Measurements from ENCODE around the gene KCNQ5.
A peak's percentile ranks its signal among the peaks of the same experiment; 100 is the strongest.
"Not testable (repeated sequence)": the region's sequence is repeated elsewhere in the genome, so short reads cannot be mapped to it uniquely, and the experiment has no call there.

Gene KCNQ5

GRCh38 chr6:72950114-72950860 is 328.4 kb downstream of the KCNQ5 start:
- peak; percentile 47 for DNase-seq (ENCODE audit: low read depth)

GRCh38 chr6:72952808-72953630 is 331.2 kb downstream of the KCNQ5 start:
- no peak for DNase-seq (ENCODE audit: low read depth)

GRCh38 chr6:72953971-72954381 is 332.1 kb downstream of the KCNQ5 start:
- no peak for DNase-seq (ENCODE audit: low read depth)

DNA sequence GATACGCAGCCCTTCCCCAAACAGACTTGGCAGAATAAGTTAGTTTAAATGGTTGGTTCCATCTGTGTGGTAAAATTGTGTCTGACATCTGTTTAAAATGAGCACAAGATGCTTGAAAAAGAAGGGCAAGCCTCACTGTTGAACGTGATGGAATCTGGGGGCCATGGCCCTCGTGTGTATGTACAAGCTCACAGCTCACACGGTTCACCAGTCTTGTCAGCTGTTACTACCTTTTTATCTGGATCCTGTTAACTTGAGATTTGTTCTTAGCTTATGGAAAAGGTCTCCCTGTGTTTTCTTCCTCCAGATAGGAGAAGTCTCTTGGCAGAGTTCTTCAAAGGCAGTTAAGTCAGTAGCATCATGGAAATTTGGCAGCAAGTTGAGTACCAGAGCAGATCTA is 332.9 kb downstream of the KCNQ5 start:
- DNase-seq (ENCODE audit: low read depth), result no peak

DNA sequence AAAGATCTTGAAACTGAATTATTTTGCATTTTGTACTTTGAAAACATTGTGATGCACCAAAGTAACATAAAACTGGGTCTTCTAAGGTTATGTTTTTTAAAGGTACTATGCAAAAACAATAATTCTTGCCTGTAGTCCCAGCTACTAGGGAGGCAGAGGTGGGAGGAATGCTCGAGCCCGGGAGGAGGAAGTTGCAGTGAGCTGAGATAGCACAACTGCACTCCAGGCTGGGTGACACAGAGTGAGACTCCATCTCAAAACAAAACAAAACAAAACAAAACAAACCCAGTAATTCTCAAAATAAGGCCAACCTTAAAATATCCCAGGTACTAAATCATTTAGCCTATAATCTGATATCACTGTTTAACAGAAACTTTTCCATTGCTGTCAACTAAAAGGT is 333.8 kb downstream of the KCNQ5 start:
- no peak for DNase-seq (ENCODE audit: low read depth)

DNA sequence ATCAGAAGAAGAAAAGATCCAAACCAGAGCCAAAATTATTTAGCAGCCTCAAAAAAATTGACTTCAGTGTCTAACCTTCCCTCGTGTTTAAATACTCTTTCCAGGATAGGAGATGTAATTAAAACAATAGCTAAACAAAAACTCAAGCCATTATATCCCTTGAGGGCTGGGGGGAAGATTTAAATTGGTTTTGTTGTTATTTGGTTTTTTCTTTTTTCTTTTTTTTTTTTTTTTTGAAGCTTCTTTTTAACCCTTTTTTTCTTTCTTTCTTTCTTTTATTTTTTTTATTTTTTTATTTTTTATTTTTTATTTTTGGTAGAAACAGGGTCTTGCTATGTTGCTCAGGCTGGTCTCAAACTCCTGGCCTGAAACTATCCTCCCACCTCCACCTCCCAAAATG is 334.4 kb downstream of the KCNQ5 start:
- DNase-seq (ENCODE audit: low read depth), result no peak

DNA sequence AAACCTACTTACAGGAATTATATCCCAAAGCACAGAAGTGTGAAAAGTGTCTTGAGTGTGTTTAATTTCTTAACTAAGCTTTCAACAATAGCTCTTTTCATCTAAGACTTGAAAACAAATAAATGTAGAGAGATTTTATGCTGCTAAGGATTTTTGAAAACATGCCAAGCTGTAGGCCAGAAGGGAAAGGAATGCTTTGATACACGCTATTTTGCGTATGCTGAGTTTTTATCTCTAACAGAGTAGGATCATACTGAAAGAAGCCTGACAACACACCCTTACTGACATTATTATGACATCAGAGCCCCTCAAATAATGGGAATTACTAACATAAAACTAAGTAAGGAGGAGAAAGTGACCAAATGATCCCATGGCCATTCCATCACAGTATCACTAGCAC is 338.0 kb downstream of the KCNQ5 start:
- DNase-seq (ENCODE audit: low read depth), result no peak

- no peak for DNase-seq (ENCODE audit: low read depth)
These were observed 342.1 kb downstream of the KCNQ5 start for GRCh38 chr6:72963946-72964345.

GRCh38 chr6:72966628-72967280 is 344.9 kb downstream of the KCNQ5 start:
- DNase-seq (ENCODE audit: low read depth), result no peak

DNA sequence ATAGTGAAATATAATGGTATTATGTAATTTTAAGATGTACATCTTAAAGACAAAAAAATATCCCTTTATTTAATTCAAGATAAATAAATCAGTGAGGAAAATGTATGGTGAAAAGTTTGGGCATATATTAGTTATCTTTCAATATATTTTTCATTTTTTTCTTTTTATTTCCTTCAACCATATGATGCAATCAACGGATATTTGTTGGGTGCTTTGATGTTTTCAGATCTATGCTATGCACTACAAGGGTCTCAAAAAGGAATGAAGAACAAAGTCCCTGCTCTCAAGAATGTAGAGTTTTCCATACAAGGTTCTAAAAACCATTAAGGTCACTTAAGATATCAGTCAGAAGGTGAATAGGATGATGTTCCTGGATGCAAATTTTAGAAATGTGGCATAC is 345.5 kb downstream of the KCNQ5 start:
- DNase-seq (ENCODE audit: low read depth), result no peak

- DNase-seq (ENCODE audit: low read depth), result no peak
These were observed 346.8 kb downstream of the KCNQ5 start for GRCh38 chr6:72968704-72969103.

- DNase-seq (ENCODE audit: low read depth), result no peak
These were observed 347.8 kb downstream of the KCNQ5 start for GRCh38 chr6:72969666-72970065.

GRCh38 chr6:72972579-72972978 is 350.7 kb downstream of the KCNQ5 start:
- DNase-seq (ENCODE audit: low read depth), result no peak

DNA sequence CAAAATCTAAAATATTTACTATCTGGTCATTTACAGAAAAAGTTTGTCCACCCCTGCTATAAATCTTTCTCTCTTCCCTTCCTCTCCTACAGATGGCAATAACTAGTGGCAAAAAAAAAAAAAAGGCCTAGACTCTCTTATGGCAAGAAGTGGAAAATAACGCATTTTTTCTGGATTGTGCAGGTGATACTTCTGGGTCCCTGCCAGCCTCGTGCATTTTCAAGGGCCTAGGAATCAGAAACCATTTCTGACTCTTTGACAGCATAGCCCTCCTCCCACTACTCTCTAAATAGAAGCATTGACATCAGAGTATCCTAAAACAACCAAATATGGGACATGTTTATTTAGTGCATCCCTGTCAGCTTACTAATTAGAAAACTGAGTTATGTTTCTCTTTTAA is 352.4 kb downstream of the KCNQ5 start:
- DNase-seq (ENCODE audit: low read depth), result no peak

DNA sequence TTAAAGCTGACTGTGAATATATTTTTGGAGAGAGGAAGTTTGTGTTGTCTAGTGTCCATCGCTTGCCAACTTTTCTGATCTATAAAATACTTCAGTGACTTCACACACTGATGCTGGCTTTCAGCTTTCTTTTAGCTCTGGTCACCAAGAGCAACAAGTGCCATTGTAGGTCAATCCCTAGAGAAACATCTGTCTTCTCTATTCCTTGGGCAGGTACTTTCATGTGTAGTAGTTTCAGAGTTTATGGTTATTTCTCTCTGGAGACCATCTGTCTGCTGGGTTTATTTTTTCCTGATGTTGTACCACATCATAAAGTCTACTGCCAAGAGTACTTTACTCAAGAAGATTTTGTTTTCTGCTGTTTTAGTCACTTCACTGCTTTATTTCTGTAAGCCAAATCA is 353.5 kb downstream of the KCNQ5 start:
- no peak for DNase-seq (ENCODE audit: low read depth)

GRCh38 chr6:72976484-72976883 is 354.6 kb downstream of the KCNQ5 start:
- DNase-seq (ENCODE audit: low read depth), result no peak

- no peak for DNase-seq (ENCODE audit: low read depth)
These were observed 355.2 kb downstream of the KCNQ5 start for GRCh38 chr6:72977114-72977513.

DNA sequence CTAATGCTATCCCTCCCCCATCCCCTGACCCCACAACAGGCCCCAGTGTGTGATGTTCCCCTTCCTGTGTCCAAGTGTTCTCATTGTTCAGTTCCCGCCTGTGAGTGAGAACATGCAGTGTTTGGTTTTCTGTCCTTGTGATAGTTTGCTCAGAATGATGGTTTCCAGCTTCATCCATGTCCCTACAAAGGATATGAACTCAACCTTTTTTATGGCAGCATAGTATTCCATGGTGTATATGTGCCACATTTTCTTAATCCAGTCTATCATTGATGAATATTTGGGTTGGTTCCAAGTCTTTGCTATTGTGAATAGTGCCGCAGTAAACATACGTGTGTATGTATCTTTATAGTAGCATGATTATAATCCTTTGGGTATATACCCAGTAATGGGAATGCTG is 356.9 kb downstream of the KCNQ5 start:
- not testable (repeated sequence) for DNase-seq (ENCODE audit: low read depth)

DNA sequence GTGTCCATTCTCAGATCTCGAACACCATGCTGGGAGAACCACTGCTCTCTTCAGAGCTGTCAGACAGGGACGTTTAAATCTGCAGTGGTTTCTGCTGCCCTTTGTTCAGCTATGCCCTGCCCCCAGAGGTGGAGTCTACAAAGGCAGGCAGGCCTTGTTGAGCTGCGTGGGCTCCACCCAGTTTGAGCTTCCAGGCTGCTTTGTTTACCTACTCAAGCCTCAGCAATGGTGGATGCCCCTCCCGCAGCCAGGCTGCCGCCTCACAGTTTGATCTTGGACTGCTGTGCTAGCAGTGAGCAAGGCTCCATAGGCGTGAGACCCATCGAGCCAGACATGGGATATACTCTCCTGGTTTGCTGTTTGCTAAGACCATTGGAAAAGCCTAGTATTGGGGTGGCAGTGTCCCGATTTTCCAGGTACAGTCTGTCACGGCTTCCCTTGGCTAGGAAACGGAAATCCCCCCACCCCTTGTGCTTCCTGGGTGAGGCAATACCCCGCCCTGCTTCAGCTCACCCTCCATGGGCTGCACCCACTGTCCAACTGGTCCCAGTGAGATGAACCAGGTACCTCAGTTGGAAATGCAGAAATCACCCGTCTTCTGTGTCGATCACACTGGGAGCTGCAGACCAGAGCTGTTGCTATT is 362.4 kb downstream of the KCNQ5 start:
- DNase-seq (ENCODE audit: low read depth), result not testable (repeated sequence)

DNA sequence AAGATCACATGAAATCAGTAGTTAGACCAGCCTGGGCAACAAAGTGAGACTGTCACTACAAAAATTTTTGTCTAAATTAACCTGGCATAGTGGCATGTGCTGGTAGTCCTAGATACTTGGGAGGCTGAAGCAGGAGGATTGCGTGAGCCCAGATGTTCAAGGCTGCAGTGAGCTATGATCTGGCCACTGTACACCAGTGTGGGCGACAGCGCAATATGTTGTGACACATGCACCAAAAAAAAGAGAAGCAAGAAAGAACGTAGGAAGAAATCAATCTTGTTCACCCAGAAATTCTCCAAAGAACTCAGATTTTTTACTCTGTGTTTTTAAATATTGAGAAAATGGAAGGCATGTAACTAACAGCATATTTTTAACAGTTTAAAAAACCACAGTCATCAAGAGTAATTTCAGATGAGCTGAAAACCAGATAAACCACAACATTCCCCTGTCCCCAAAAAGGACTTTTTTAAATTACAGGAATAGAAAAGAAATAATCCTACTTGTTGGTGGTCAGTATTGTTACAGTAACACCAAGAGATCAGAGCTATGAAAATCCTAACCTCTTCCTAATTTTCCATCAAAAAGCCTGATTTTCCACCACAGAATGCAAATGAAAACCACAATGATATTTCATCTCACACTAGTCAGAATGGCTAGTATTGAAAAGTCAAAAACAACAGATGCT is 363.3 kb downstream of the KCNQ5 start:
- no peak for DNase-seq (ENCODE audit: low read depth)

DNA sequence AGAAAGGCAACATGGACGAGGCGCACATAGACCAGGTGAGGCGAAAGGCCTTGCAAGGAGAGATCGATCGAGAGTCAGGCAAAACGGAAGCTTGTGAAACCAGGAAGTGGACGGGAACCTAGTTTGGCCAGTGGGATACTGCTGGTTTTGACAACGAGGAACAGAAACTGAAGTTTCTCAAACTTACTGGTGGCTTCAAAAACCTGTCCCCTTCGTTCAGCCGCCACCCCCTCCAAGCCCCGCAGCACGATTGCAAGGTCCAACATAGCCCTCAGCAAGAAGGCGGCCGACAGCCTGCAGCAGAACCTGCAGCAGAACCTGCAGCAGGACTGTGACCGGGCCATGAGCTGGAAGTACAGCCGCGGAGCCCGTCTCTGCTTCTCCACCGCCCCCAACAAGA is 365.4 kb downstream of the KCNQ5 start:
- DNase-seq (ENCODE audit: low read depth), result no peak

DNA sequence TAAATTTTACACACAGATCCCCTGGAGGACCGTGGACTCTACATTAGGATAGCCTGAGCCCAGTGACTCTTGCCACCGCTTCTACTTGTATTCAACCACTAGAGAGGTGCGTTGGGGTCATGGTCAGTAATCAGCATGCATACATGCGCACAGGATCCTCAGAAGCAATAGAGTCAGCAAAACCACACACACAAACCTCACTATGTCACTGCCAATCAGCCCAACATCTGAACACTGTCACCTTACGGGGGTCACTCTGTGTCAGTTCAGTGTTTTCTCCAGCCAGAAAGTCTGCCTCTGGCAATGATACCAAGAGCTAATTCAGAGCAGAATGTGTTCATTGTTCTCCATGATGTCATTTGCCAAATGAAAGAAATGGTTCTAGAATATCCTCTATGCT is 378.1 kb downstream of the KCNQ5 start:
- no peak for DNase-seq (ENCODE audit: low read depth)

Measured in HS-27A (cell line).